Measurements from ENCODE around the gene RSPH4A.
"Not testable (repeated sequence)": the region's sequence is repeated elsewhere in the genome, so short reads cannot be mapped to it uniquely, and the experiment has no call there.

The RSPH4A gene

DNA sequence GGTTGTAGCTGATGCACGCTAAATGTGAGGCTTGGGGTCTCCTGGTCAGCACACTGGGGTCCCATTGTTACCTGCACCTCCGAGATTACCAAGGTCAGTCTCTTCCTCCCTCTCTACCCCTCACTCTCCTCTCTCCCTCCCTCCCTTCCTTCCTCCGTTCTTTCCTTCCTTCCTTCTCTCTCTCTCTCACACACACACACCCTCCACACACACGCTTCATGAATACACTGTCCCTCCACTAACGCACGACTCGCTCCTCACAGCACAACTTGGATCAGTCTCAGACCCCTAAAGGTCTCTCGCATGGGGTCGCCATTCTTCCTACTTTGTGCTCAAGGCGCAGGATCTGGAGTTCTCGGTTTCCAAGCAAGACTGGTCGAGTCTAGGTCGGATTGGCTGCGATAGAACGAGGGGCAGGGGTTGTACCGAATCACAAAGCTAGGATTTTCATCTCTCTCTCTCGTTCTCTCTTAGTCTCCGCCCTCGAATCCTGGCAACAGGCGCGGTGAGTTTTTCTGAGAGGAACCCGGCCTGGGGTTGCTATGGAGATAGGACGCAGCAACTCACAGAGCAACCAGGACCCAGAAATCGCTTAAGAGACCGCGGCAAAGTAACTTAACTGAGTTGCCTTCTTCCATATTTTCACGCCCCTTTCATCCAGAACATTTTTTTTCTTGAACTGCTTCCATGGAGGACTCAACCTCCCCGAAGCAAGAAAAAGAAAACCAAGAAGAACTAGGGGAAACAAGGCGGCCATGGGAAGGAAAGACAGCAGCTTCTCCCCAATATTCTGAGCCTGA is at the start of gene RSPH4A:
RSPH4A (plus strand) TSS at position 543 of the 800 bp plus-strand sequence; CDS start at position 688, 145 bp downstream.
- peak; percentile 86 for DNase-seq (ENCODE audit: low spot score)
- no peak for FAIRE-seq

DNA sequence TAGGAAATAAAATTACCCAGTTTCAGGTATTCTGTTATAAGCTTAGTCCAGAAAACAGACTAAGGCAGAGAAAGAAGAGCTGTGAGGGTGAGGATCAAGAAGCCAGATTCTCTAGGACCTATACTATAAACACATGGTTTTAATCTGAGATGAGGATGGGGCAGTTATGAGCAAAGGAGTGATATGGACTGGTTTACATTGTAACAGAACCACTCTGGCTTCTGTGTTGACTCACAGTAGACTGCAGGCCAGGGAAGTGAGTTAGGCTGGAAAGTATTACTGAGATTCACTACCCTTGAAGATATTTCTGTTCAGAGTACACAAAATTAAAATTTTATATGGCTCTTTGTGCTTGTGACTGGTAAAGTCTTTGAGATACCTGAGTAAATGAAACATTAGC is 48.2 kb upstream of the RSPH4A start:
- no peak for FAIRE-seq
- no peak for DNase-seq (ENCODE audit: low spot score)

- no peak for DNase-seq (ENCODE audit: low spot score)
- FAIRE-seq: no peak
Observed at GRCh38 chr6:116568821-116569755, 47.2 kb upstream of the RSPH4A start.

DNA sequence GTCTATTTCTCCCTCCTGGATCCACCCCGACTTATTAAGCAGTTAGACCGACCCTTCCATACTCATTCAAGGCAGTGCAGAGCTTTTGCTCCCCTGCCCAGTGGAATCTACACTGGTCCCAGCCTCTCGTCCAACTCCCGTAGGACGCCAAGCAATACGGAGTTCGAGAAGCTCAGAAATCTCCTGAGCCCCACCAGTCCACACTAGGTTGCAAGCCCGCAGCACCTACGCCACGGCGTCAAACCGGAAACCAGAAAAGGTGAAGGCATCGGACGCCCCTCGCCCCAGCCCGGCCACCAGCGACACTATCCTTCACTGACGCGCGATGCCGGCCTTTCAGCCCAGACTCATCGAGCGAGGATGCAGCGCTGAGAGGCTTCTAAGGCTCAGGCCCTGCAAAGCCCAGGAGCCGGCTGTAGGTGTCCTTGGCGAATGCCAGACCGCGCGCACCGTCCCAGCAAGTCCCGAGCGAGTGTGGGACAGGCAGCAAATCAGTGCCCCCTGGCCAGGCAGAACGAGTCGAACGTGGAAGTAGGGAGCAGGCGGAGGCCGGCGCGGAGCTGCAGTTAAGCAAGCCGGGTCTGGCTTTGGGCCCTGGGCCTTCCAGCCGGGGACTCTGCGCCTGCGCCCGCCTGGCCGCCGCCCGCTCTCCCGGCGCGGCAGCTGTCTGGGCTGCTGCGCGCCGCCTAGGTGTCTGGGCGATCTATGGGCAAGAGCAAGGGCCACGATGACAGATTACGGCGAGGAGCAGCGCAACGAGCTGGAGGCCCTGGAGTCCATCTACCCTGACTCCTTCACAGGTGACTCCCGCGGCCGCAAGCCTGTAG is 45.2 kb upstream of the RSPH4A start, which contains the start of gene RWDD1:
RWDD1 (plus strand) TSS at position 649 of the 827 bp plus-strand sequence; CDS start at position 728, 79 bp downstream.
- peak; percentile 91 for DNase-seq (ENCODE audit: low spot score)
- no peak for FAIRE-seq

DNA sequence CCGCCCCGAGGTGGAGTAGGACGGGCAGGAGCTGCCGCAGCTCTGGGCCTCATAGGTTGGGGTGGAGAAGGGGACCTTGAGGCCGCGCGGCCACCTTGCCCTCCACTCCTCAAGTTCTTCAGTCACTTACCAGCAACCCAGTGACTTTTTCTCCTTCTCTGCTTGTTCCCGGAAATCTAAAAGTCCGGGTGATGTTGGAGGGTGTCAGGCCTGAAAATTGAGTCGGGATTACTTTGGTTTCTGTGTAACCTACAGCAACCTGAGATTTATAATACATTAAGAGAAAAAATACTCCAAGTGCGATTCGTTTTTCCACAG is 44.6 kb upstream of the RSPH4A start:
- no peak for DNase-seq (ENCODE audit: low spot score)
- no peak for FAIRE-seq

- DNase-seq (ENCODE audit: low spot score): no peak
Observed at GRCh38 chr6:116572162-116572561, 44.1 kb upstream of the RSPH4A start.

GRCh38 chr6:116575227-116575626 is 41.1 kb upstream of the RSPH4A start:
- no peak for FAIRE-seq
- DNase-seq (ENCODE audit: low spot score): no peak

More at GRCh38 chr6:116572162-116572561, 44.1 kb upstream of the RSPH4A start:
- no peak for FAIRE-seq

DNA sequence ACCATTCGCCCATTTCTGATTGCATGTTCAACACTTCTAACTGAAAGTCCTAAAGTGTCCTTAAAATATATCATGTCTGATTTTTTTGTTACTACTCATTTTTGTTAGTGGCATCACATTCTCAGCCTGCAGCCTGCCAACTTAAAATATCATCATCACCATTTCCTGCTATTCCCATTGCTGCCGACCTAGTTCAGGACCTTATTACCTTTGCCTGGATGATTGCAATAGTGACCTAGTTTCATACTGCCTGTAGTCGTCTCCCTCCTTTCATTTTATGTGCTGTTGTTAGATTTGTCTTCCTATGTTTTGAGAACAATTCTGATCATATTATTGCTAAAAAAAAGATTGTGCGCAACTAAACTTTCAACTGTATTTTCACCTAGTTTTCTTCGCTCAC is 38.8 kb upstream of the RSPH4A start:
- FAIRE-seq (no peak), DNase-seq (ENCODE audit: low spot score) (no peak)

DNA sequence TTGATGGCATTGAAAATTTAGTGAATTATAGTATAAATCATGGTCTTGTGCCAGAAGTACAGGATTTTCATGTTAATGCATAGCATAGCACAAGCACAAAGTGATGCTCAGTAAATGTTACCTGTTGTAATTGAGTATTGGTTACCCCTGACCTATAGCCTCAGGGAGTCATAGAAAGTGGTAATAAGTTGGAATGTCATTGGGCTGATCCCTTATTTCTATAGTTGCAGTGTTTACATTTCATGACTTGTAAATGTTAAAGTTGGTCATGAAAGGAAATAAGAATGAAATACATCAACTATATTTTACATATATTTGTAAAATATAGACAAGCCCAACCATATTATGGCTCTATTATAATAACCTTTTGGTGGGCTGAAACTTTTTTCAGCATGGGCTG is 37.9 kb upstream of the RSPH4A start:
- FAIRE-seq (no peak), DNase-seq (ENCODE audit: low spot score) (no peak)

- no peak for DNase-seq (ENCODE audit: low spot score)
- no peak for FAIRE-seq
Observed at GRCh38 chr6:116579143-116579542, 37.1 kb upstream of the RSPH4A start.

- DNase-seq (ENCODE audit: low spot score): no peak
- FAIRE-seq: no peak
Observed at GRCh38 chr6:116580198-116580597, 36.1 kb upstream of the RSPH4A start.

- FAIRE-seq (no peak), DNase-seq (ENCODE audit: low spot score) (no peak)
Observed at GRCh38 chr6:116586276-116586675, 30.0 kb upstream of the RSPH4A start.

GRCh38 chr6:116586738-116587137 is 29.5 kb upstream of the RSPH4A start:
- FAIRE-seq (no peak), DNase-seq (ENCODE audit: low spot score) (no peak)

DNA sequence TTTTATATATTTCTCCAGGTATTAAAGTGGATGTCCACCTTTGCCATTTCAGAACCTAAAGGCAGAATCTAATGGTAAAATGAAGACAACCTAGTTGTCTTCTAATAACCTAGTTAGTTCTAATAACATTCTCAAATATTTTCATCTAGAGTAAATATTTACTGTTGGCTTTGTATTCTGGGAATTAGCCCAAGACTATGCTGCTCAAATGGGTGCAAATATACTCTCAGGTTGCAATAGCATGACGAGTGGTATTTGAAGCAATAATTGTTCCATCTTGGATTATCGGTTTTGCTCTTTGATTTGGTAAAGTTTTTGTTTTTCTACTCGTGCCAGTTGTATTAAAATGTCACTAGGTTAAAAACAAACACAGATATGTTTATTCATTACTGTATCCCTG is 21.0 kb upstream of the RSPH4A start:
- no peak for FAIRE-seq

DNA sequence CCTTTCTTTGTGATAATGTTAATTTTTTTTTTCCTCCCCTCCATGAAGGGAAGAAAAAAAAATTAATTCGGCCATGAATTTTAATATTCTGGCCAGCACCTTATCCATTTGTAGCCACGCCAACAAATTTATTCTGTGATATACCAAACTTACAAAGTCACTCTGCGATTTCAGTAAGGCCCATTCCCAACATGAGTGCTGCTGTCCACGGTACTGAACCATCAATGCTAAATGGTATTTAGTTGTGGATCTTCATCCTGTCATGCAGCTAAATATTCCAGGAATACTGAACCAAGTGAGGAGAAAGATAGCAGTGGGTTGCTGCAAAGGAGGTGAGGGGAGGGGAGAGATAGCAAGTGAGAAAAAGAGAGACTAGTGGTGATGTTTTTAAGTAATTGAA is 19.5 kb upstream of the RSPH4A start:
- no peak for FAIRE-seq
- DNase-seq (ENCODE audit: low spot score): no peak

More for the DNA sequence above, 21.0 kb upstream of the RSPH4A start:
- DNase-seq (ENCODE audit: low spot score): no peak

DNA sequence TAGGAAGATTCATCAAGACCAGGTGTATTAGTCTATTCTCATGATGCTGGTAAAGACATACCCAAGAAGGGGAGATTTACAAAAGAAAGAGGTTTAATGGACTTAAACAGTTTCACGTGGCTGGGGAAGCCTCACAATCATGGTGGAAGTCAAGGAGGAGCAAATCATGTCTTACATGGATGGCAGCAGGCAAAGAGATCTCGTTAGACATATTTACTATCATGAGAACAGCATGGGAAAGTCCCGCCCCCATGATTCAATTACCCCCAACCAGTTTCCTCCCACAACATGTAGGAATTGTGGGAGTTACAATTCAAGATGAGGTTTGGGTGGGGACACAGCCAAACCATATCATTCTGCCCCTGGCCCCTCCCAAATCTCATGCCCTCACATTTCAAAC is 12.4 kb upstream of the RSPH4A start:
- FAIRE-seq: not testable (repeated sequence)

DNA sequence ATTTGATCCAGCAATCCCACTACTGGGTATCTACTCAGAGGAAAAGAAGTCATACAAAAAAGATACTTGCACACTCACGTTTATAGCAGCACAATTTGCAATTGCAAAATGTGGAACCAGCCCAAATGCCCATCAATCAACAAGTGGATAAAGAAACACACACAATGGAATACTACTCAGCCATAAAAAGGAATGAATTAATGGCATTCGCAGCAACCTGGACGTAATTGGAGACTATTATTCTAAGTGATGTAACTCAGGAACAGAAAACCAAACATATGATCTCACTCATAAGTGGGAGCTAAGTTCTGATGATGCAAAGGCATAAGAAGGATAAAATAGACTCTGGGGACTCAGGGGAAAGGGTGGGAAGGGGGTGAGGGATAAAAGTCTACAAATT is 11.4 kb upstream of the RSPH4A start:
- not testable (repeated sequence) for FAIRE-seq; DNase-seq (ENCODE audit: low spot score)

More for the DNA sequence above, 12.4 kb upstream of the RSPH4A start:
- DNase-seq (ENCODE audit: low spot score): not testable (repeated sequence)

GRCh38 chr6:116605935-116606334 is 10.3 kb upstream of the RSPH4A start:
- no peak for DNase-seq (ENCODE audit: low spot score)
- no peak for FAIRE-seq

- FAIRE-seq (no peak), DNase-seq (ENCODE audit: low spot score) (no peak)
Observed at GRCh38 chr6:116611056-116611455, 5.2 kb upstream of the RSPH4A start.

- FAIRE-seq (no peak), DNase-seq (ENCODE audit: low spot score) (peak; percentile 13)
Observed at GRCh38 chr6:116616737-116617053, 416 bp downstream of the RSPH4A start.

- DNase-seq (ENCODE audit: low spot score) (no peak), FAIRE-seq (no peak)
Observed at GRCh38 chr6:116624036-116624805, 7.9 kb downstream of the RSPH4A start.
